ENCODE measurements around the gene CNTFR.
"Not testable (repeated sequence)": the region's sequence is repeated elsewhere in the genome, so short reads cannot be mapped to it uniquely, and the experiment has no call there.

The CNTFR gene, protein sequence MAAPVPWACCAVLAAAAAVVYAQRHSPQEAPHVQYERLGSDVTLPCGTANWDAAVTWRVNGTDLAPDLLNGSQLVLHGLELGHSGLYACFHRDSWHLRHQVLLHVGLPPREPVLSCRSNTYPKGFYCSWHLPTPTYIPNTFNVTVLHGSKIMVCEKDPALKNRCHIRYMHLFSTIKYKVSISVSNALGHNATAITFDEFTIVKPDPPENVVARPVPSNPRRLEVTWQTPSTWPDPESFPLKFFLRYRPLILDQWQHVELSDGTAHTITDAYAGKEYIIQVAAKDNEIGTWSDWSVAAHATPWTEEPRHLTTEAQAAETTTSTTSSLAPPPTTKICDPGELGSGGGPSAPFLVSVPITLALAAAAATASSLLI
- total RNA-seq = 0 to 0.18 (median 0) reads per million in 4 experiments

DNA sequence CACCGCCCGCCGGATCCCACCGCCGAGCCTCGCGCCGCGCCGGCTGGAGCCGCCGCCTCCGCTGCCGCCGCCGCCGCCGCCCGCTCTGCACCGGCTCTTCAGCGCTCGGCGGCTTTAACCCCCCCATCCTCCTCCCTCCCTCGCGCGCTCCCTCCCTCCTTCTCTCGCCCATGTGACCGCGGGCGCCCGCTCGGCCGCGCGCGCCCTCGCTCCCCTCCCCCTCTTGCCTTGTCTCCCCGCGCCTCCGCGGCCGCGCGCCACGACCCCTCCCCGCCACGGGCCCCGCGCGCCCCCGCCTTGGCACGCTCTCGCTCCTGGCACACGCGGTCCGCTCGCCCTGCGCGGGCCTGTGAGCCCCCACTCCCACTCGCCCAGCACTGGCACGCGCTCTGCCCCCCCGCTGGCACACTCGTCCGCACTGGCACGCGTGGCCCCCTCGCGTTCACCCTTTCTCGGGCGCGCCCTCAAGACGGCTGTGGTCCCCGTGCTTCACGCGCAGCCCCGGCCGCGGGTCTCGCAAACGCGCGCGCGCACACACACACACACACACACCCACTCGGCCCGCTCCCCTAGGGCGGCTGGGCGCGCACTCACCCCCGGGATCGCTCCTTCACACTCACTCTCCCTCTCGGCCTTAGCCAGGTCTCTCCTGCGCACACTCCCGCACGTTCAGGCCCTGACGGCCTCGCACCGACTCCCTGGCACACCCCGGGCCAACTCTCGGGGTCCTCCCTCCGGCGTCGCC, at the start of gene CNTFR:
CNTFR (minus strand) TSS at position 89 of the 745 bp plus-strand sequence. CDS start 20,743 bp downstream, outside the sequence.
- no peak for DNase-seq

DNA sequence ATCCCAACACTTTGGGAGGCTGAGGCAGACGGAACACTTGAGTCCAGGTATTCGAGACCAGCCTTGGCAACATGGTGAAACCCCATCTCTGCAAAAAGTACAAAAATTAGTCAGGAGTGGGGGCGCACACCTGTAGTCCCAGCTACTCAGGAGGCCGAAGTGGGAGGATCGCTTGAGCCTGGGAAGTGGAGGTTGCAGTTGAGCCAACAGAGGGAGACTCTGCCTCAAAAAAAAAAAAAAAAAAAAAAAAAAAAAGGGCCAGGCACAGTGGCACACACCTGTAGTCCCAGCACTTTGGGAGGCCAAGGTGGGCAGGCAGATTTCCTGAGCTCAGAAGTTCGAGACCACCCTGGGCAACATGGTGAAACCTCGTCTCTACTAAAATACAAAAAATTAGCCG, 49.8 kb upstream of the CNTFR start:
- DNase-seq = not testable (repeated sequence)

DNA sequence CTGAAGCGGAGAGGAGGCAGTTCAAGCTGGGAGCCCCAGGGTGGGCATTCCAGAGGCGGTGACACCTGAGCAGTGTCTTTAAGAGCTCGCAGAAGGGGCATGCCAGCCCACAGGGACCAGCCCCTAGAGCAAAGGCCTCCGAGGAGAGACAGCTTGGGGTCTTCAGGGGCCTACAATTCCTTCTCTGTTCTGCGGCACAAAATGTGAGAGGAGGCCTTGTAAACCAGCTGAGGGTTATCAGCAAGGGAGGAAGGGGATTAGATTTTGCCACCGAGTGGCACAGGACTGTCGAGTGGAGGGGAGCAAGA, 48.6 kb upstream of the CNTFR start:
- no peak for DNase-seq

DNA sequence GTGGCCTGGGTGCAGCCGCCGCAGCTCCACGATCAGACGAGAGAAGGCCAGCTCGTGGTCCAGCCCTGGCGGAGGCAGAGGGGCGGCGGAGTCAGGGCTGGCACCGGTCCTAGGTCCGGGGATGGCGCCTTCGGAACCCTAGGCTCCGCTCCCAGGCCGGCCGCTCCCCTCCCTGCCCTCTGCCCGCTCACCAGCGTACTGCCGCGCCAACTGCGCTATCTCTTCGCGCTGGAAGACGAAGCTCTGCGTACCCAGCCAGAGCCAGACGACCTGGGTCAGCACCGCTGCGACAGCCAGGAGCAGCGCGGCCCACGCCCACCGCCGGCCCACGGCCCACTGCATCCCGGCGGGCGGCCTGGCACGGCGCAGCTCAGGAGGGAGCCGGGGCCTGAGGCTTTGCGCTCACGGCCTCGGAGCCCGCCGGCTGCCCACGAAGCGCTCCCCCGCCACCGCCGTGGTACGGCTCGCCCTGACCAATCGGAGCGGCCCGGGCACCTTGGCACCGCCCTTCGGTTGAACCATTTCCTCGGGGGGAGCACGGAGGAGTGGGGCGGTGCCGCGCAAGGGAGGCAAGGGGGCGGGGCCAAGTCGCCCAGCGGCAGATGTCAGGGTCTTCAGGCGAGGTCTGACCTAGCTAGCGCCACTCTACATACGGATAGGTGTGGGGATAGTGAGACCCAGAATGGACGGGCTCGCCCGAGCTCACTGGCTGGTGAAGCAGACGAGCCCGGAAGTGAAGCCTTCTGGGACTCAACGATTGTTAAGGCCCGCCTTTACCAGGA, 48.0 kb upstream of the CNTFR start, which contains the start of gene SIGMAR1:
SIGMAR1 (minus strand) TSS at position 432 of the 782 bp plus-strand sequence; CDS start at position 342, 90 bp downstream.
- DNase-seq = peak; percentile 90

DNA sequence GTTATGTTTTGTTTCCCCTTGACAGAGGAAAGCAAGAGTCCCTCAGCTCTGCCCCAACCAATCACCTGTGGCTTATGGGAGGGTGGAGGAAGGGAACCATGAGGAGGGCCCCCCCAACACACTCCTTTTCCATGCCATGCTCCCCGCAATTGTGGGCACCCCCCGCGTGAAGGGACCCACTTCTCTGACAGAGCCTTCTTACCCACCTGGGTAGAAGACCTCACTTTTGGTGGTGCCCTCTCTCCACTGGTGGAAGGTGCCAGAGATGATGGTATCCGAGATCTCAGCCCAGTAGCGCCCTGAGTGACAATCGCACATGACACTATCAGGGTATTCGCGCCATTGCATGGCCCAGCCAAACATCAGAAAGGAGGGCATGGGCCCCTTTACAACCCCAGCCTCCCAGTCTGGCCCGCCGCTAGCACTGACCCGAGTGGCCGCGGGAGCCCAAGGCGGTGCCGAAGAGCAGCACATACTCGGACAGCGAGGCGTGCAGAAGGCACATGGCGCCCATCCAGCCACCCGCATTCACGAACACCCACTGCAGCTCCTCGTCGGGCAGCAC, 47.3 kb upstream of the CNTFR start:
- no peak for DNase-seq

DNA sequence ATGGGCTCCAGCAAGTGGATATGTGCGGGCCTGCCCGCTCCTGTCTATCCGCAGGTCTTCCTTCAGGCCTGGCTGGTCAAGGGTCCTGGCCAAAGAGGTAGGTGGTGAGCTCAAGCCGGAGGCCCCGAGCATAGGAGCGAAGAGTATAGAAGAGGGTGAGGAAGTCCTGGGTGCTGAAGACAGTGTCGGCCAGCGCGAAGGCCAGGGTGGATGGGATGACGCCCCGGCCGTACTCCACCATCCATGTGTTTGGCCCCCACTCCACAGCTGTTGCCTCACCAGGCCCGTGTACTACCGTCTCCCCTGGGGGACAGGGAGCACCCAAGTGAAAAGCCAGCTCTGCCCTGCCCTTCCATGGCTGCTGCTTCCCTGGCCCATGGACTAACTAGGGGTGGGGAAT, 46.0 kb upstream of the CNTFR start:
- no peak for DNase-seq

DNA sequence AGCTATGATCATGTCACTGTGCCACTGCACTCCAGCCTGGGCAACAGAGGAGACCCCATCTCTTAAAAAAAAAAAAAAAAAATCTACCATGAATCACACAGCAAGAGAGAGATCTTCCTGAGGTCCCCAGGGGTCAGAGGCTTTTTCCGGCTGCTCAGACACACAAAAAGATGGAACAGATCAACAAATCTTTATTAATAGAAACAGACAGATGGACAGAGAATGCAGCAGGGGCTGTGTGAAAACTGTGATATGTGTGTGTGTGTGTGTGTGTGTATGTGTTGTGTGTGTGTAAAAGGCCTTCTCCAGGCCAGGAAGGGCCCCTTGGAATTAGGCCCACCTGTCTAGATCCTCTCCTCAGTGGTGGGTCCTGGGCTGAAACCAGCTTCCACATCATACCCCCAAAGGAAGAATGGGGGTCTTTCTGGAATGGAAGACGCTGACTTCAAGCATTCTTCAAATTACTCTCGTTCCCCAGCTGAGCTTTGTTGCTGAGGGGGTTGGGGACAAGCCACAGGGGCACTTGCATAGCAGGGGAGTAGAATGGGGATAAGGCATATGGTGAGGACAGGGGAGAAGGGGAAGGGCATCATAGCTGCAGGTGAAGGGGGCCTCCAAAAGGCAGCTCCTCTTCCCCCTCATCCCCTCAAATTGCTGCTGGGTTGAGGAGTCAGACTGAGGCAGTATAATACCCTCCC, 45.2 kb upstream of the CNTFR start:
- DNase-seq = no peak

DNA sequence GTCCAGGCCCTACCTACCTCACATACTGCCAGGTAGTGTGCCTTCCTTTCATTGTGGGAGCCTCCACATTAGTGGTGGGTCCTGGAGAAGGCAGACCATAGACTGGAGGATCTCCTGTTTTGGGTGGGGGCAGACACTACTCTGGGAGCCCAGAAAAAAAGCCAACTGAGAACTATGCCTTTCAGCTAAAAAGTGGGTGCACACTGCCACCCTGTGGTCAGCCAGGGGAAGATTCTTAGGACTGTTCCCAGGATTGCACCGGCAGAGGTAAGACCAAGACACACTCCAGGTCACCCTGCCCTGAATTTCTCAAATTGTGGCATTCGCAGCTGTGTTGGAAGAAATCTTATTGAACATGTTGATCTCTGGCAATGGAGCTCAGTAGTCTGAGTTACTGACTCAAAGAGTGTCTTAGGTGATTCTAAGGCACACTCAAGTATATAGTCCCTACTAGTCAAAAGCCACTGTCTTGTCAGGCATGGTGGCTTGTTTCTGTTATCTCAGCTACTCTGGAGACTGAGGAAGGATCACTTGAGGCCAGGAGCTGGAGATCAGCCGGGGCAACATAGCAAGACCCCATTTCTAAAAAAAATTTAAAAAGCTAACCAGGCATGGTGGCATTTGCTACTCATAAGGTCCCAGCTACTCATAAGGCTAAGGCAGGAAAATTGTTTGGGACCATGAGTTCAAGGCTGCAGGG, 44.5 kb upstream of the CNTFR start:
- peak; percentile 59 for DNase-seq

DNA sequence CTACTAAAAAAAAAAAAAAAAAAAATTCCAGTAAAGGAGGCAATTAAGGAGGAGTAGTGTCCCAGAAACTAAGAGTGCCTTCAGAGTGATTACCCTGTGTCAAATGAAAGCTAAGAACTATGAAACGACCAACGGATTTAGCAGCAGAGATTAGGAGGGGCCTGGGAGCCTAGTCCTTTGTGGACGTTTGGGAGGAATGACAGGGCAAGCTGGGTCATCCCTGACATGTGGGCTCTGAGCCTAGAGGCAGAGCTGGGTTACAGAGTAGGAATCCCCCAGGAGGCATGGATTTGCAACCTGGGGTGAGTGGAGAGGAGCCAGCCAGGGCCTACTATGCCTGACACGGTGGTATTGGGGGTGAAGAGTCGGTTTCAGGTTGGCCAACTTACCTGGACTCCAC, 43.6 kb upstream of the CNTFR start:
- DNase-seq = no peak

DNA sequence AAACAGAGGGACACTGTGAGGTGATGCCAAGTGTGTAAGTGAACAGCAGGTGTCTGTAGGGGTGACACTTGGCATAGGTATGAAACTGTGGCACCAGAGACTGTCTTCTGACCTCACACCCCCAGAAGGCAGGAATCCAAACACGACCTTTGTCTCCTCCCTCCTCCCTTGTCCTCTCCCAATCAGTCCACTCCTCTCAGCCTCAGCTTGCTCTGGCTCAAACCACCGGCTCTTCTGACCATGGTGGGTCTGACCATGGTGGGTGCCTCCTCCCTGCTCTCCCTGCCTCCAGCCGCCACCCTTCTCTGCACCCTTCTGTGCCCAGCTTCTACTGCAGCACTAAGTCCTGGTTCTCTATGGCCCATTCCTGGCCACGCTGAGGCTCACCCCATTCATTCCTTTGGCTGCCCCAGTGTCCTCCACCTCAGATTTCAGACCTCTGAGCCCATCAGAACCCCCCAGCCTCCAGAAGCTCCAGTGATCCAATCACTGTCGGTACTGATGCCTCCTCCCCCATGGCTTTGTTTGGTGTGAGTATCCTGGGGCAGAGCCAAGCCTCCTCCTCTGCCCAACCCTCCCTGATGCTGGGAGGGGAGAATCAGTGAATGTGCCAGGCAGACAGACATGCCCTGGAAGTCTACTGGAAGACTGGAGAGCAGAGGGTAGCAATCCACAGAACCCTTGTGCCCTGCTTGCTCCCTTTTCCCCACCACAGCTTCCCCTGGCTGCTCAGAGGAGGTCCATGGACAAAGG, 41.1 kb upstream of the CNTFR start:
- no peak for DNase-seq

DNA sequence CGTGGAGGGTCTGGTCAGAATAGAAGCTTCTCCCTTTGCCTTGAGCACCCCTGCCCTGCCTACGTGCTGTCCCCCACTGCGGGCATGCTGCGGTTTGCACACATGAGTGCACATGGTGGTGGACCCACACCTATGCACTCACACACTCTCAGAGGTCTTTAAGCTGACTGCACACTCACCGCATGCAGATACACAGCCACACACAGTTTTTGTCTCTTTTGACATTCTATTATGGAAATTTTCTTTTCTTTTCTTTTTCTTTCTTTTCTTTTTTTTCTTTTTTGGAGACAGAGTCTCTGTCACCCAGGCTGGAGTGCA, 39.9 kb upstream of the CNTFR start:
- DNase-seq = no peak

DNA sequence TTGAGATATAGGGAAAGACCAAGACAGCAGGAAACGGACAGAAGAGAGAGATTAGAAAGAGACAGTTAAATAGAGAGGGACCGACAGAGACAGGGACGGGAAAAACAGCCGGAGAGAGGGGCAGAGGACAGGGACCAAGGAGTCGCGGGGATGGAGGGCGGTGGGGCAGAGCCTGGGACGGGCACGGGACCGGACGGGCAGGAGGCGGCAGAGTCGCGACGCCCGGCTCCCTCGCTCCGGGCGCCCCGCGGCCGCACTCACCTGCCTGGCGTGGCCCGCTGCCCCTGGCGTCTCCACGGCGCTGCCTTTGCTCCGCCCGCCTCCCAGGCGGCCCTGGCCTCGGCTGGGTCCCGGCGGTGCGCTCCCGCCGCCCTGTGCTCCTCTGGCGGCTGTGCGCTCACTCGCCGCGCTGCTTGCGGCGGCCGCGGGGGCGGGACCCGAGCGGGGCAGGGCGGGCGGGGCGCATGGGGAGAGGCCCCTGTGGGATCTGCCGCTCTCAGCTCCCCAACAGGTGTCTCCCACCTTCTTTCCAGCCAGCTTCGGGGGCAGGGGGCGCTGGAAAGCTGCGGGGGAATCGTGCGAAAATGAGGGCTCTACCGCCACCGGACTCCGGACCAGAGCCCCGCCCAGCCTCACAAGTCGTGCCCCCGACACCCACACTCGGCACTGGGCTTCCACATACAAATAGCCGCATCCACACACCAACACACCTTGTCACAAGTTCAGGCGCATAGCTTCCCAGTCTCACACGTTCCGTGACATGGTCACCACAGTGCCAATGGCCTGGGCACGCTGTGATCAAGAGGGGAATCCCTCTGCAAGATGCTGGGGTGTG, 39.3 kb upstream of the CNTFR start, which contains the start of gene ARID3C:
ARID3C (minus strand) TSS at position 411 of the 835 bp plus-strand sequence. CDS start 1,052 bp downstream, outside the sequence.
- DNase-seq = peak; percentile 30

DNA sequence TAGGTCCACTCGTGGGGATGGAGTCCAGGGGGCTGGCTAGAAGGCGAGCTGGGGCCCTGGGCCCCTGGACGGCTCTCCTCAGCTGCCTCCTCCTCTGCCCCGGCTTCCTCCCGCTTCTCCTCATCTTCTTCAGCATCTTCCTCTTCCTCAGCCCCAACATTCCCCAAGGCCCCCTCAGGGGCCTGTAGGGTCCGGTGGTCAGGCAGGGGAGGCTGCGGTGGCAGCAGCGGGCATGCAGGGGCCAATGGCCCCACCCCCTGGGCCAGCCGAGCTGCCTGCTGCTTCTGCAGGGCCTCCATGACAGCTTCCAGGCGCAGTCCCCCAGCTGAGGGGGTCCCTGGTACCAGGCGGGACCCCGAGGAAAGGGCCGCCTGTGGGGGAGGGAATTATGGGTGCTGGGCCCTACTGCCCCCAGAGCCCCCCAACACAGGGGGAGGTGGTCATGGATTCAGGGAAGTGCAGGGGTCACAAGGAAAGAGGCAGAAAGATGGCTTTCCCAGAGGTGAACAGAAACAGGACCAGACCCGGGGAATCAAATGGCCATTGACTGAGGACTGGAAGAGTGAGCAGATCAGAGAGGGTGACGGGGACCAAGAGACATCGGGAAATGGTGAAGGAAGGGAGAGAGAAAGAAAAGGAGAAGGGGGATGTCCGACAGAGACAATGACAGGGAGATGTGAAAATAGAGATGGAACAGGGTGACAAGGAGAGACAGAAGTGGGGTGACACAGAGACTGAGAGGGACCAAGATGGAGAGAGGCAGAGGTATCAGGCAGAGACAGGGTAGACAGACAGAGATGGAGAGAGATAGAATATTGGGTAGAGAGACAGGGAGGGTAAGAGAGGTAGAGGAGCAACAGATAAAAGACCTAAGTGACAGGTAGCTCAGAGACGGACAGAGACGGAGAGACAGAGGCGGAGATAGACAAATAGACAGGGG, 38.5 kb upstream of the CNTFR start:
- DNase-seq = no peak

DNA sequence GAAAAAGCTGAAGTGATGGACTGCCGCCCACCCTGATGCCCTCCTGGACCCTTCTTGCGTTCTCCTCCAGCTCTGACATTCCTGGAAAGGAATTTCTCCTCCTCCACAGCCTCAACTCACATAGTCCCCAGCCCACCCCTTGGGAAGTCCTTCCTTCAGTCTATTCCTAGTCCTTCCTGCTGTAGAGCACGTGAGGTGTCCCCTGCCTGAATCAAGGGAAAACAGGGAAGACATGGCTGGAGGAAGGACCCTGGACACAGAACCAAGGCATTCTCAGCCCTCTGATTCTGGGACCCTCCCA, 35.6 kb upstream of the CNTFR start:
- no peak for DNase-seq

DNA sequence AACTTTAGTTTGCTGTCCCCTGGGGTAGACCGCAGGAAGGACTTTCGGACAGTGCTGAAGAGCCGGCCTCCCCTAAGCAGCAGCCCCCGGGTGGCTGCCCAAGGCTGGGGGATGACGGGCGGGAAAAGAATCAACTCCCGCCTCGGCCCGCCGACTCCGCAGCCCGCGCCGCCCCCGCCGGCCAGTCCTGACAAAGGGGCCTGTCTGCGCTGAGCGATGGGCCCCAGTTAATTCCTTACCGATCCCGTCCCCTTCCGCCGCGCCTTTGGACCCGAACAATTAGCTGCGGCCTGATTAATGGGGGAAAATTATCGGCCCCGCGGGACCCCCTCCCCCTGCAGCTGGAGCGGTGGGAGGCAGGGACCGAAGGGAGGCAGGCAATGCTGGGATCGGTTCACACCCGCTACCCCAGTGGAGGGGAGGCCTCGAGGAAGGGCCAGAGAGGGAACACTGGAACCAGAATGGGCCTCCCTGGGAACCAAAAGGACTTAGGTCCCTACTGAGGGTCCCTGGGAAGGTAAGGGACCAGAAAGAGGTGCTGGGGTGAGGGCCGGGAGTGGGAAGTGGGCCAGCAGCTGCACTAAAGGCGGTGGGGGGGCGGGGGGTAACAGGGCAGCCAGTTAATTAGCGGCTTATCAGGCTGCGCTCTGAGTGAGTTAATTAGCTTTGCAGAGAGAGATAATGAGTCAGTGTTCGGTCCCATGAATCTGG, 35.1 kb upstream of the CNTFR start:
- DNase-seq = no peak

DNA sequence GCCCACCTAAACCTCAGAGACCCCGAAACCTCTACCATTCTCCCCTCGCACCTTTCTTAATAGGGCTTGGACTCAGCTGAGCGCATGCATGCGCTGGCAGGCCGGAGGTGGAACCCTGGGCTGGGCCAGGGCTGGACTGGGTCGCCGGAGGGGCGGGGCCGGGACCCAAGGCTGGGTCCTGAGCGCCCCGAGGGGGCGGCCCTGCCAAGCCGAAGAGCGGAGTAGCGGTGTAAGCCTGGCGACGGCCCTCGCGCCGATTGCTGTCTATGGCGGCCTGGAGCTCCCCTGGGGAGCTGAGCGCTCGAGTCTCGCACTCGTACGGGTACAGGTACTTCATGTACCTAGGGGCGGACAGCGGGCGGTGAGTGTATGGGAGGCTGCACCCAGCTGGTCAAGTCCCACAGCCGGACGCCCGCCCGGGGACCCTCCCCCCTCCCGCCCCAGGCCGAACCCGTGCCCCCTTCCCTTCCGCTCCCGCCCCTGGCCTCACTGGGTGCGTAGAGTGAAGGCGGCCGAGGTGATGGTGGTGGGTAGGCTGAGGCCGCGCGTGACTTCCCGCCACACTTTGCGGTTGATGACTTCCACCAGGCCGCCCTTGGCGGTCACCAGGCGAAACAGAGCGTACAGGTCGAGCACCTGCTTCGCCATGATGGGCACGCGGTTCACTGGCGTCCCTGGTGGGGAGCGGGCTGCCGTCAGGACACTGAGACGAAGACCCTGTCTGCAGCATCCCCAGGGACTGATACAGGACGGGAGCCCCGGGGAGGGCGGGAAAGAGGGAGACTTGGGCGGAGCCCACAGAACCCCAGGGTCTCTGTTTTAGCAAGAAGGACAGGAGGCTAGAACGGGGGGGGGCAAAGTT, 34.1 kb upstream of the CNTFR start:
- DNase-seq = no peak
